Trophoblast cell (in vitro differentiated cells and primary cell): ENCODE results near the gene C10orf90.

Experiments used
- DNase-seq, 2 donors: peaks; one replicate each; pipeline ENCODE4 v3.0.0-alpha.2; 2016
- H2AFZ ChIP-seq: 2 replicates; pipeline ENCODE4 v1.6.1; 2013; ENCODE audit warnings: low read length, moderate library complexity, mild to moderate bottlenecking; ENCODE audit not compliant: insufficient read depth, poor library complexity
- H2AK5ac ChIP-seq: 2 replicates; pipeline ENCODE4 v1.6.1; 2013; ENCODE audit warnings: mild to moderate bottlenecking, low read length
- H2BK120ac ChIP-seq: 2 replicates; pipeline ENCODE4 v1.6.1; 2013; ENCODE audit warnings: low read length, mild to moderate bottlenecking, moderate library complexity; ENCODE audit not compliant: insufficient read depth, poor library complexity
- H2BK12ac ChIP-seq: 2 replicates; pipeline ENCODE4 v1.6.1; 2013; ENCODE audit warnings: mild to moderate bottlenecking, low read length, moderate library complexity
- H2BK5ac ChIP-seq: 2 replicates; pipeline ENCODE4 v1.6.1; 2013; ENCODE audit warnings: low read length, low read depth, moderate library complexity, mild to moderate bottlenecking; ENCODE audit not compliant: poor library complexity
- H3K14ac ChIP-seq: 2 replicates; pipeline ENCODE4 v1.6.1; 2013; ENCODE audit warnings: mild to moderate bottlenecking, low read length
- H3K18ac ChIP-seq: 2 replicates; pipeline ENCODE4 v1.6.1; 2013; ENCODE audit warnings: mild to moderate bottlenecking, low read length
- H3K23ac ChIP-seq: 2 replicates; pipeline ENCODE4 v1.6.1; 2013; ENCODE audit warnings: low read length
- H3K27ac ChIP-seq: 2 replicates; pipeline ENCODE4 v1.5.1; 2013; ENCODE audit warnings: low read depth, mild to moderate bottlenecking, inconsistent platforms, low read length, moderate library complexity
- H3K27me3 ChIP-seq: 2 replicates; pipeline ENCODE4 v1.6.1; 2013; ENCODE audit warnings: inconsistent platforms, mild to moderate bottlenecking, low read length, moderate library complexity; ENCODE audit not compliant: insufficient read depth
- H3K36me3 ChIP-seq, 2 experiments: 1 replicate in 1 of 2; 2 replicates in 1 of 2; pipeline ENCODE4 v1.6.1; 2013; ENCODE audit warnings: low read length in 2 of 2, mild to moderate bottlenecking in 2 of 2, moderate library complexity in 1 of 2; ENCODE audit not compliant: insufficient read depth in 2 of 2, control insufficient read depth in 1 of 2
- H3K4ac ChIP-seq: 2 replicates; pipeline ENCODE4 v1.6.1; 2013; ENCODE audit warnings: low read depth, mild to moderate bottlenecking, low read length, moderate library complexity
- H3K4me1 ChIP-seq, 2 experiments: 1 replicate in 1 of 2; 2 replicates in 1 of 2; pipeline ENCODE4 v1.6.1; 2013; ENCODE audit warnings: low read length in 2 of 2, mild to moderate bottlenecking in 2 of 2, moderate library complexity in 1 of 2; ENCODE audit not compliant: insufficient read depth in 2 of 2, control insufficient read depth in 1 of 2
- H3K4me2 ChIP-seq: 2 replicates; pipeline ENCODE4 v1.6.1; 2013; ENCODE audit warnings: inconsistent platforms, mild to moderate bottlenecking, low read length, moderate library complexity
- H3K4me3 ChIP-seq: 2 replicates; pipeline ENCODE4 v1.5.1; 2013; ENCODE audit warnings: mild to moderate bottlenecking, low read depth, low read length, inconsistent platforms
- H3K79me1 ChIP-seq: one replicate; pipeline ENCODE4 v1.6.1; 2013; ENCODE audit warnings: low read length
- H3K79me2 ChIP-seq: 2 replicates; pipeline ENCODE4 v1.6.1; 2013; ENCODE audit warnings: low read length, mild to moderate bottlenecking; ENCODE audit not compliant: control insufficient read depth, insufficient read depth, poor library complexity
- H3K9ac ChIP-seq: 2 replicates; pipeline ENCODE4 v1.6.1; 2013; ENCODE audit warnings: mild to moderate bottlenecking, low read length
- H3K9me3 ChIP-seq: 2 replicates; pipeline ENCODE4 v1.6.1; 2013; ENCODE audit warnings: low read depth, mild to moderate bottlenecking, control low read depth, inconsistent platforms, low read length; ENCODE audit not compliant: insufficient read depth
- H4K12ac ChIP-seq: 2 replicates; pipeline ENCODE4 v1.6.1; 2013; ENCODE audit warnings: low read depth, mild to moderate bottlenecking, low read length, moderate library complexity
- H4K8ac ChIP-seq: 2 replicates; pipeline ENCODE4 v1.6.1; 2013; ENCODE audit warnings: low read depth, mild to moderate bottlenecking, low read length, moderate library complexity
- H4K91ac ChIP-seq: one replicate; pipeline ENCODE4 v1.6.1; 2013; ENCODE audit warnings: low read depth, mild to moderate bottlenecking, low read length, moderate library complexity
- WGBS: extraction: QIAGEN DNeasy Blood & Tissue Kit; methylation state at CpG from one replicate; pipeline ENCODE4 v1.1.7; 2013; ENCODE audit warnings: missing lambda C conversion rate; ENCODE audit not compliant: insufficient read length, insufficient coverage; ENCODE audit errors: extremely low coverage; 5-methylcytosine and 5-hydroxymethylcytosine counted together

The C10orf90 gene

GRCh38 chr10:126598009-126598408, 72.5 kb downstream of the C10orf90 start:
- Histone ChIP-seq H4K8ac (no peak overlapping the region), H3K27me3 (no peaks in the 10 kb centered on the region), H3K9me3 (no peaks in the 10 kb centered on the region), H3K4me3 (no peak overlapping the region), H3K14ac (no peak overlapping the region), H2AK5ac (no peak overlapping the region), H3K4me1 (peaks cover 2% of the 10 kb centered on the region in 2 experiments), H2BK5ac (no peak overlapping the region), H3K4me2 (no peak overlapping the region), H2BK120ac (no peak overlapping the region), H3K18ac (no peak overlapping the region), H2BK12ac (no peak overlapping the region), H3K9ac (no peak overlapping the region), H4K12ac (no peak overlapping the region), H3K36me3 (no peaks in the 10 kb centered on the region), H3K4ac (no peak overlapping the region), H2AFZ (no peak overlapping the region), H3K79me1 (no peaks in the 10 kb centered on the region), H4K91ac (no peak overlapping the region), H3K27ac (no peak overlapping the region), H3K23ac (no peak overlapping the region), H3K79me2 (no peaks in the 10 kb centered on the region)
- no CpG with 5 or more reads among the region's 3 CpGs for WGBS
- DNase-seq, result peak; percentile 69 to 76

GRCh38 chr10:126597211-126597610, 73.3 kb downstream of the C10orf90 start:
- H3K4me2 ChIP-seq, result no peak overlapping the region
- no peak overlapping the region for H2AK5ac ChIP-seq
- no peak overlapping the region for H3K14ac ChIP-seq
- no peak overlapping the region for H3K23ac ChIP-seq
- no peak for DNase-seq
- H3K4me1 ChIP-seq, result peaks cover 2% of the 10 kb centered on the region in 2 experiments
- no peaks in the 10 kb centered on the region for H3K79me1 ChIP-seq
- no peak overlapping the region for H3K18ac ChIP-seq
- no peak overlapping the region for H2BK5ac ChIP-seq
- no peaks in the 10 kb centered on the region for H3K27me3 ChIP-seq
- WGBS, result no CpG with 5 or more reads among the region's 2 CpGs
- no peaks in the 10 kb centered on the region for H3K36me3 ChIP-seq
- no peak overlapping the region for H2BK12ac ChIP-seq
- H4K91ac ChIP-seq, result no peak overlapping the region
- H3K9ac ChIP-seq, result no peak overlapping the region
- no peaks in the 10 kb centered on the region for H3K9me3 ChIP-seq
- no peak overlapping the region for H3K4me3 ChIP-seq
- H3K4ac ChIP-seq, result no peak overlapping the region
- H3K79me2 ChIP-seq, result no peaks in the 10 kb centered on the region
- H3K27ac ChIP-seq, result no peak overlapping the region
- no peak overlapping the region for H4K12ac ChIP-seq
- no peak overlapping the region for H2AFZ ChIP-seq
- H2BK120ac ChIP-seq, result no peak overlapping the region
- no peak overlapping the region for H4K8ac ChIP-seq

GRCh38 chr10:126596472-126597016, 73.9 kb downstream of the C10orf90 start:
- H2BK5ac ChIP-seq, result no peak overlapping the region
- H2AK5ac ChIP-seq, result no peak overlapping the region
- no CpG with 5 or more reads among the region's 3 CpGs for WGBS
- no peak overlapping the region for H2AFZ ChIP-seq
- H3K14ac ChIP-seq, result no peak overlapping the region
- H3K18ac ChIP-seq, result no peak overlapping the region
- H3K9ac ChIP-seq, result no peak overlapping the region
- H4K91ac ChIP-seq, result no peak overlapping the region
- H2BK120ac ChIP-seq, result no peak overlapping the region
- H4K8ac ChIP-seq, result no peak overlapping the region
- H3K4me1 ChIP-seq, result peaks cover 2% of the 10 kb centered on the region in 2 experiments
- no peak overlapping the region for H3K4me2 ChIP-seq
- no peak overlapping the region for H4K12ac ChIP-seq
- no peak overlapping the region for H3K27ac ChIP-seq
- H3K79me1 ChIP-seq, result no peaks in the 10 kb centered on the region
- H3K9me3 ChIP-seq, result no peaks in the 10 kb centered on the region
- H3K4ac ChIP-seq, result no peak overlapping the region
- DNase-seq, result no peak
- H3K27me3 ChIP-seq, result no peaks in the 10 kb centered on the region
- H3K4me3 ChIP-seq, result no peak overlapping the region
- H2BK12ac ChIP-seq, result no peak overlapping the region
- H3K79me2 ChIP-seq, result no peaks in the 10 kb centered on the region
- no peaks in the 10 kb centered on the region for H3K36me3 ChIP-seq
- no peak overlapping the region for H3K23ac ChIP-seq

- peak overlapping the region; percentile 47 for H4K8ac ChIP-seq
- no peaks in the 10 kb centered on the region for H3K79me2 ChIP-seq
- DNase-seq, result no peak
- H3K36me3 ChIP-seq, result no peaks in the 10 kb centered on the region
- H3K27me3 ChIP-seq, result no peaks in the 10 kb centered on the region
- H3K9me3 ChIP-seq, result no peaks in the 10 kb centered on the region
- WGBS, result no CpG with 5 or more reads among the region's 2 CpGs
- no peaks in the 10 kb centered on the region for H3K79me1 ChIP-seq
- no peak overlapping the region for H4K12ac ChIP-seq
- no peak overlapping the region for H2AK5ac ChIP-seq
- H2BK5ac ChIP-seq, result no peak overlapping the region
- H3K14ac ChIP-seq, result no peak overlapping the region
- no peak overlapping the region for H3K23ac ChIP-seq
- H3K9ac ChIP-seq, result no peak overlapping the region
- no peak overlapping the region for H3K4ac ChIP-seq
- no peak overlapping the region for H2BK120ac ChIP-seq
- no peak overlapping the region for H2BK12ac ChIP-seq
- no peak overlapping the region for H3K18ac ChIP-seq
- H3K4me1 ChIP-seq, result peaks cover 2% of the 10 kb centered on the region in 2 experiments
- no peak overlapping the region for H2AFZ ChIP-seq
- no peak overlapping the region for H3K27ac ChIP-seq
- no peak overlapping the region for H3K4me2 ChIP-seq
- no peak overlapping the region for H3K4me3 ChIP-seq
- H4K91ac ChIP-seq, result no peak overlapping the region
These were observed 75.3 kb downstream of the C10orf90 start for GRCh38 chr10:126595160-126595559.
